B cell (primary cell): ENCODE results near the gene RNF167.

Experiments used
- CTCF ChIP-seq: fragments of 200-600 bp; IDR thresholded peaks from one replicate; pipeline ENCODE4 v1.8.0; 2022; ENCODE audit warnings: antibody characterized with exemption, mild to moderate bottlenecking
- EZH2 ChIP-seq: IDR thresholded peaks from 2 replicates; pipeline ENCODE4 v1.6.1; 2012; ENCODE audit warnings: borderline replicate concordance, low read depth, mild to moderate bottlenecking, moderate library complexity, low read length; ENCODE audit not compliant: insufficient read depth, poor library complexity, severe bottlenecking

DNA sequence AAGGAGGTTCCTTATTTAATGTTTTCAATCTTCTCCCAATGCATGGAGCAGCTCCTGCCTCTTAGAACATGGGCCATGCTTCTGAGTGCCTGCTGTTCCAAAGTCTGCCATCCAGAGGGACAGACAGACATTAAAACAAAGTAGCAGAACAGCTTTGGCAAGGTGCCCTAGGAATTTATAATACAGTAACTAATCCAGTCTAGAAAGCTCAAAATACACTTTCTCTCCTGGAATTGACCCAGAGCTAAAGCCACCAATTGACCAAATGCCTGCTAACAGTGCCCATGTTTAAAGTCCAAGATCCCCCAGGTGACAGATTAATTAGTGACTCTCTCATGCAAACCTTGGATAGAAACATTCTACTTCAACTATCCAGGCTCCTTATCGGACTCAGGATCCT is 26.1 kb upstream of the RNF167 start:
- no peak for TF ChIP-seq CTCF
- TF ChIP-seq EZH2: no peak
